ENCODE results near the gene ITGA2. TPM values are rescaled to one million over a fixed set of nuclear protein-coding genes. Genes with fewer than 3 reads are reported as not detected.

ITGA2 gene
- total RNA-seq, 1 donor from 2014 or later = 0.07 TPM

GRCh38 chr5:53030893-53031292 is 41.7 kb downstream of the ITGA2 start:
- Mint-ChIP-seq H3K27me3 (no peaks in the 10 kb centered on the region), H3K4me1 (no peaks in the 10 kb centered on the region), H3K27ac (no peak overlapping the region), H3K36me3 (ENCODE audit: low read depth) (no peaks in the 10 kb centered on the region), H3K9me3 (no peaks in the 10 kb centered on the region), H3K4me3 (no peak overlapping the region)
- TF ChIP-seq CTCF (IDR thresholded peaks at IDR 0.05) = no peak
- ChIA-PET CTCF (no interaction called here), POLR2A (no interaction called here)
- DNase-seq (no peak), ATAC-seq (ENCODE audit: low read depth) (no peak)
- intact Hi-C loops (cut with micrococcal nuclease) = no loop called here

- Mint-ChIP-seq H3K4me3 (no peak overlapping the region), H3K9me3 (no peaks in the 10 kb centered on the region), H3K4me1 (no peaks in the 10 kb centered on the region), H3K36me3 (ENCODE audit: low read depth) (no peaks in the 10 kb centered on the region), H3K27ac (no peak overlapping the region), H3K27me3 (no peaks in the 10 kb centered on the region)
- ChIA-PET POLR2A (no interaction called here), CTCF (no interaction called here)
- intact Hi-C loops (cut with micrococcal nuclease) = no loop called here
- TF ChIP-seq CTCF (IDR thresholded peaks at IDR 0.05) = no peak
- ATAC-seq (ENCODE audit: low read depth) = no peak
- DNase-seq = no peak
These were observed 42.5 kb downstream of the ITGA2 start for GRCh38 chr5:53031695-53032096.

DNA sequence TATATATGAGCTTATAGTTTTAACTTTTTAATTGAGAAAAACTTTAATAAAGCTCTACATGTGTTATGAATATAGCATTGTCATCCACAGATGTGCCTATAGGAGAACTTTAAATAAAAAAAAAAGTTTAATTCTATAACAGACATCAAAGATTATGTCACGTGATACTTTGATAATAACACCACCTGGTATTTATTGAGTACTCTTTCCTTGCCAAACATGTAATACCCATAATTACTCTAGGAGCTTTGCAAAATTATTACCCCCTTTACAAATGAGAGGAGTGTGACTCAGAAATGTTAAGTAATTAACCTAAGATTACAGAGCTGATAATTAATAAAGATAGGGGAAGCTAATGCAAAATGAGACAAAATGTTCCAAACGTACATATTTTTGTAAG is 43.0 kb downstream of the ITGA2 start:
- no peak overlapping the region for H3K27ac Mint-ChIP-seq
- intact Hi-C loops (cut with micrococcal nuclease) = no loop called here
- no peak for TF ChIP-seq CTCF (IDR thresholded peaks at IDR 0.05)
- H3K27me3 Mint-ChIP-seq = no peaks in the 10 kb centered on the region
- H3K9me3 Mint-ChIP-seq = no peaks in the 10 kb centered on the region
- H3K4me3 Mint-ChIP-seq = no peak overlapping the region
- no peaks in the 10 kb centered on the region for H3K4me1 Mint-ChIP-seq
- DNase-seq (no peak), ATAC-seq (ENCODE audit: low read depth) (no peak)
- POLR2A ChIA-PET = no interaction called here
- H3K36me3 Mint-ChIP-seq (ENCODE audit: low read depth) = no peaks in the 10 kb centered on the region
- CTCF ChIA-PET = no interaction called here

DNA sequence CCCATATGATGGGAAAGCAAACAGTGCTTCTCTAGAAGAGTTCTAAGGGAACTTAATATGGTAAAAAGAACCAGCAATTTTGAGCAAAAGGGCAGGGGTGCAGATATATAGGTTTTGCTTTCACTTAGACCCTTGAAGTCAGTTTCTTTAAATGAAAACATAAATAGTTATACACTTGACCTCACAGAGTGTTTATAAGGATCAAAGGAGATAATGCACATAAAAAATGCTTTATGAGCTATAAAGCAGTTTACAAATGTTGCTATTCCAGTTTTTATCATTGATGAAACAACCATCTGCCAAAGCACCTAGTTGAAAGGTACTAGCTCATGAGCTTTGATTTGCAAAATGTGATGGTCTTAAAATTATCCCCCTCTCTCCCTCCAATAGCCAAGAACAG is 45.7 kb downstream of the ITGA2 start:
- H3K4me1 Mint-ChIP-seq = no peaks in the 10 kb centered on the region
- no peak for DNase-seq
- no peaks in the 10 kb centered on the region for H3K27me3 Mint-ChIP-seq
- H3K9me3 Mint-ChIP-seq = no peaks in the 10 kb centered on the region
- H3K36me3 Mint-ChIP-seq (ENCODE audit: low read depth) = no peaks in the 10 kb centered on the region
- intact Hi-C loops (cut with micrococcal nuclease) = no loop called here
- ChIA-PET CTCF (interaction anchor here (1.1 kb wide), 1 partner anchor 33 kb away, joined by 3 read pairs; no protein-coding TSS in a partner anchor), POLR2A (no interaction called here)
- no peak overlapping the region for H3K4me3 Mint-ChIP-seq
- no peak overlapping the region for H3K27ac Mint-ChIP-seq
- no peak for TF ChIP-seq CTCF (IDR thresholded peaks at IDR 0.05)
- ATAC-seq (ENCODE audit: low read depth) = no peak

DNA sequence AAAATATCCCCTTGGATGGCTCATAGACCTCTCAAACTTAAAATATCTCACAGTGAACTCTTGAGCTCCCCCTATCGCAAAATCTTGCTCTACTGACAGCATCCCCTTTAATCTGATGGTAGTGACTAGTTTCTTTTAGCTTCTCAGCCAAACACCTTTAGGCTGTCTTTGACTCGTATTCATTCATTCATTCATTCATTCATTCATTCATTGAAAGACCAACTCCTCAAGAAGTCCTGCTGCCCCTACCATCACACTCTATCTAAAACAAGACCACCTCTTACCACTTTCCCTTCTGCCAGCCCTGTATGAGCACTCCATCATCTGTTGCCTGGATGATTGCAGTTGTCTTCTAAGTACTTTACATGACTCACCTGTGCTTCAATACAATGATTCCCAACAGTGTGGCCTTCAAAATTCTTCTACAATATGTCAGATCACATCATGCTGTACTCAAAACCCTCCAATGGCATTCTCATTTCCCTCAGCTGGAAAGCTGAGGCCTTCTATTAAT is 46.8 kb downstream of the ITGA2 start:
- ATAC-seq (ENCODE audit: low read depth) (no peak), DNase-seq (no peak)
- ChIA-PET POLR2A (no interaction called here), CTCF (interaction anchor here (1.1 kb wide), 1 partner anchor 32 kb away, joined by 3 read pairs; no protein-coding TSS in a partner anchor)
- intact Hi-C loops (cut with micrococcal nuclease) = no loop called here
- Mint-ChIP-seq H3K9me3 (no peaks in the 10 kb centered on the region), H3K27ac (no peak overlapping the region), H3K4me1 (no peaks in the 10 kb centered on the region), H3K27me3 (no peaks in the 10 kb centered on the region), H3K4me3 (no peak overlapping the region), H3K36me3 (ENCODE audit: low read depth) (no peaks in the 10 kb centered on the region)
- TF ChIP-seq CTCF (IDR thresholded peaks at IDR 0.05) = no peak

All from activated B cell treated with CpG ODN at 0.5 μM for 24 hours (primary cell).